NCI-H2227 (cell line): ENCODE measurements around the gene KIAA1614.

Experiments used
- DNase-seq: peaks from one replicate; lab custom pipeline; 2025; ENCODE audit not compliant: unreplicated experiment; lab: John Stamatoyannopoulos, UW

KIAA1614 gene

DNA sequence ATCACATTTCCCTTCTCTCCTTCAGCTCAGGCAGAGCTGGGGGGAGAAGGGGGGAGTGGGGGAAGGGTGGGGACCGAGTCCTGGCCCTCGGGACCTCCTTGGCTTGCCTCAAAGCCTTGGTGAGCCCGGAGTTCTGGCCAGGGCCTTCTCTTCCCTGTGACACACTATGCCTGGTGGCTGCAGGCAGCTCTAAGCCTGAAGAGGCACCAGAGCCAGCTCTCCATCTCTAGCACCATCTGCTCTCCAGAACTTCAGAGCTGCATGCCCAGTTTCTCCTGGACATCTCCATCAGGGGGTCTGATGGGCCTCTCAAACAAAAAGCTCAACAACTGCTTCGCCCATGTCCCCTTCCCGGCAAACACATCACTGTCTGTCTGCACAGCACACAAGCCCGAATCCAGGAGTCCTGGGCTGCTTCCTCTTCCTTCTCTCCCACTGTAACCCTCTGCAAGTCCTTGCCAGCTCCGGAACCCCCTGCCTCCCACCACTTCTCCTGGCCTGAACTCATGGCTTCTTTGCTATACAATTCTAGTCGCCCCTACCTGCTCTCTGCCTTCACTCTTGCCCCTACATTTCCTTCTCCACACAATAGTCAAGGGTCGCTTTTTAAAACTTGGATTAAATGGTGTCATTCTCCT, 26.5 kb downstream of the KIAA1614 start:
- DNase-seq: no peak

DNA sequence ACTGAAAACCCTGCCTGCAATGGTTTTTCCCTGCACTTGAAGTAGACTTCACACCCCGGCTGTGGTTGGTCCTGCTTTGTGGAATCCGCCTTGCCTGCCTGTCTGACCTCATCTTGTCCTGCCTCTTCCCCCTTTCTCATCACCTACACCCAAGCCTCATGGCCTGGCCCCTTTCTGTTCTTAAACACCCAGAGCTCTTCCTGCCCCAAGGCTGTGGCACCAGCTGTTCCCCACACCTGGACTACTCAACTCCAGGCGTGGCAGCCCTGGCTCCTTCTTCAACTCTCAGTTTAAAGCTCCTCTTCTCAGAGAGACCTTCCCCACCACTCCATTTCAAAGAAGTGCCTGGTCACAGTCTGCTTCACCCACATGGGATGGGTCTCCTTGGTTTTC, 27.0 kb downstream of the KIAA1614 start:
- DNase-seq: no peak

DNA sequence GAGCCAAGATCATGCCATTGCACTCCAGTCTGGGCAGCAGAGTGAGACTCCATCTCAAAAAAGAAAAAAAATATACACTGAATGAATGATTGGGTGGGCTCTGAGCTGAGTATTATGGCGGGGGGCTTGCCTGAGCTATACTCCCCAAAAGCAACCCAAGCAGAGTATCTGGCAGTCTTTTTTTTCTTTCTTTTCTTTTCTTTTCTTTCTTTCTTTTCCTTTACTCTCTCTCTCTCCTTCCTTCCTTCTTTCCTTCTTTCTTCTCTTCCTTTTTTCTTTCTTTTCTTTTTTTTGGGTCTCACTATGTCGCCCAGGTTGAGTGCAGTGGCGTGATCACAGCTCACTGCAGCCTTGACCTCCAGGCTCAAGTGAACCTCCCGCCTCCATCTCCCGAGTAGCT, 27.7 kb downstream of the KIAA1614 start:
- DNase-seq: no peak

DNA sequence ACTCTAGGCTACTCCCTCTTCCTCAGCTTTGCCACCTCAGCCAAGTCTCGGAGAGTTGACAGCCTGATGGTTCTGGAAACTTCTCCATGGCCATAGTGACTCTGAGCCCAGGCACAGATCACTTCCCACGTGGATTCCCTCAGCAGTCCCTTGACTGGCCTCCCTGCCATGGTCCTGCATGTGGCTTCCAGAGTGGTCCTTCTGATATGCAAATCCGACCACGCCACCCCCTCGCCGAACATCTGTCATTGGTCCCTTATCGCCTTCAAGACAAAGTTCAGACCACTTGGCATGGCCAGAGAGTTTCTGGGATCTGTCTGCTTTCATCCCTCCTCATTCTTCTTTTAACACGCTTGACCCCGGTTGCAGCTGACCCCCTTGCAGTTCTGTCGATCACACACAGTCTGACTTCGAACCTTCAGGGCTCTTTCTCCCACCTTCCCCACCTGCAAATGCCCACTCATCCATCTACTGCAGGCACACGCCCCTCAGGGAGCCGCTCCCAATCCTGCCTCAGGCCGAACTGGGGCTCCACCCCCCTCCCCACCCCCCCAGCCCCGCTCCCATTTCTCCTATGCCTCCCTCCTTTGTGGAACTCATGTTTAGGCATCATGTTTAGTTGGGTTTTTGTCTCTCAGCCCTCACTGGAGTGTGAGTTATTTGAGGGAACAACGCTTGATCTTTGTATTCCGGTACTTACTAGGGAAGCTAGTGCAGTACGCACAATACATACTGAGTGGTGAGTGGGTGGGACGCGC, 29.0 kb downstream of the KIAA1614 start:
- no peak for DNase-seq

DNA sequence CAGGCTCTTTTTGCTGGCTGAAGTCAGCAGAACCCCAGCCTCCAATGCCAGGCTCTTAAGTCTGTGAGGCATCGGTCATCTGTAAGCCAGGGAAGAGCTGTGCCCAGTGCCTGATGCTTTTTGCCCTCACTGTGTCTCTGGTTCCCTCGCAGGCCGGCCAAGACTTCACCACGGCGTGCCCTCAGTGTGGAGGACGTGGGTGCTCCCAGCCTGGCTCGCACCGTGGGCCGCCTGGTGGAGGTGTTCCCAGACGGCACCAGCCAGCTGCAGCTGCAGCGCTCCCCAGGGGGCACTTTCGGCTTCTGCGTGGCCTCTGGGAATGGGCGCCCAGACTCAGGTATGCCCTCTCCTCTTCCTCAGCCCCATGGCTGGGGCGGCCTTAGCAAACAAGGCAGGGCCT, 32.5 kb downstream of the KIAA1614 start:
- DNase-seq: no peak

DNA sequence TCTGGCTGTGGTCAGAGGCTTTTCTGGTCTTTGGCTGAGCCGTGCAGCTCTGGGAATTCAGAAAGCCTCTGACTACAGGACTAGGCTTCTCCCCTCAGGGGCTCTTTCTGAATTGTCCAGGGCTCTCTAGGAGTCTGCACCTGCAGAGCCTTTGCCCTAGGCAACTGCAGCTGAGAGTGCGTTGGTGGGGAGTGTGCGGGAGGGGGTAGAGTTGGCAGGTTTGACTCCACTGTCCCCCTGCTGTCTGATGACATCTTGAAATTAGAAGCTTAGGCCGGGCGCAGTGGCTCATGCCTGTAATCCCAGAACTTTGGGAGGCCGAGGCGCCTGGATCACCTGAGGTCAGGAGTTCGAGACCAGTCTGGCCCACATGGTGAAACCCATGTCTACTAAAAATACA, 32.9 kb downstream of the KIAA1614 start:
- no peak for DNase-seq

DNA sequence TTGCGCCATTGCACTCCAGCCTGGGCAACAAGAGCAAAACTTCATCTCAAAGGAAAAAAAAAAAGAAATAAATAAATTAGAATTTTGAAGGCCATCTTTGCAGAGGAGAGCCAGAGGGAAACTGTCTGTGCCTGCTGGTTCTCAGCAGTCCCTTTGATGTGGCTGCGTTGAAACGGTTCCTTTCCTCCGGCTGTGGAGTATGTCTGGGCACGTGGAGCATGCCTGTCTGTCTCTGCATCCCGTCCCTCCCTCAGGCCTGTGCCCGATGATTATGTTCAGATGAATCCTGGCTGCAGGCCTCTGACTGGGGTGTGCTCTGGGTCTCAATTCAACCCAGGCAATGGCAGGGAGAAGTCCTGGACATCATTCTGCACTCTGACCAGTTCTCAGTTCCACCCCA, 33.4 kb downstream of the KIAA1614 start:
- no peak for DNase-seq

DNA sequence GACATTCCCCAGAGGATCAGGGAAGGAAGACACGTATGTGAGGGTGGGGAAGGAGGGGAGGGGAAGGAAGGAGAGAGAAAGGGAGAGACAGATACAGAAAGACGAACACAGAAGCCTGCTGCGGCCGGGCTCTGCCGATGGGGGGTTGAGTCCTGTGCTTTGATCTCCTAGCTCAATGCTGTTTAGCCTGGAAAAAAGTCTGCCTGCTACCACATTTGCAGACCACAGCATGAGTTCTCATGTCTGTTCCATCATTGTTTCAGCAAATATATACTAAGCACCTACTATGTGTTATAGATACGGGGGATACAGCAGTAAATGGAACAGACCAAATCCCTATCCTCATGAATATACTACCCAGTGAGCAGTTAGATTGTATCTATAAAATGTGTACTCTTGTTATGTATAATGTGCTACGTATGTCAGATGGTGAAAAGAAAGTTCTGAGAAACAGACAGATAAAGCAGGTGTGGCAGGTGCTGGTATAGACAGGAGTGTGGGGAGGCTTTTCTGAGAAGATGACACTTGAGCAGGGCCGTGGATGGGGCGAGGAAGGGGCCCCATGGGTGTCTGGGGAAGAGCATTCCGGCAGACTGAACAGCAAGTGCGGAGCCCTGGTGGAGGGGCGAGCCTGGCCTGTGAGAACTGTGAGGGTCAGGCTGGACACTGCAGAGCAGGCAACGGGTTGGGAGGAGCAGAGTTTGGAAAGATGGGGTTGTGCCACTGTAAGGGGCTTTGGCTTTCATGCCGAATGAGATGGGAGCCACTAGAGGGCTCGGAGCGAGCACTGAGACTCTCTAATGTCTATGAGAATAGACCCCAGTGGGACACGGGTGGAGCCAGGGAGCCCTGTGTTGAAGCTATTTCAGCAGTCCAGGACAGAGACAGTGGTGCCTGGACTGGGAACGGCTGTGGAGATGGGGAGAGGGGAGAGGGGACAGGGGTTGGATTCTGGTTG, 34.1 kb downstream of the KIAA1614 start:
- DNase-seq: no peak

DNA sequence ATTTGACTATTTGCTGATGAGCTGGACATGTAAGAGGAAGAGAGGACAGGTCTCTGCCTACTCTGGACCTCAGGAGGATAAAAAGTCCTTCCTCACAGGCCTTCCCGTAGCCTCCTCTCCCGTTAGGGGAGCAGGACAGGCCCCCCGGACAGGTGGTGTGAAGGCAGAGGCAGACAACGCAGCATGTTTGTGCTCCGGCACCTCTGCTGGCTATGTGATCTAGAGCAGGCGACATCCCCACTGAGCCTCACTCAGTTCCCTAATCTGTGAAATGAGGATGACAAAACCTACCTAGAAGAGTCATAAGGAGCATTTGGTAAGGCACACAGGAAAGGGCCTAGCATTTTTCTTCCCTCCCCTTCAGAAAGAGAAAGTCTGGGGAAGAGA, 34.8 kb downstream of the KIAA1614 start:
- DNase-seq: no peak

DNA sequence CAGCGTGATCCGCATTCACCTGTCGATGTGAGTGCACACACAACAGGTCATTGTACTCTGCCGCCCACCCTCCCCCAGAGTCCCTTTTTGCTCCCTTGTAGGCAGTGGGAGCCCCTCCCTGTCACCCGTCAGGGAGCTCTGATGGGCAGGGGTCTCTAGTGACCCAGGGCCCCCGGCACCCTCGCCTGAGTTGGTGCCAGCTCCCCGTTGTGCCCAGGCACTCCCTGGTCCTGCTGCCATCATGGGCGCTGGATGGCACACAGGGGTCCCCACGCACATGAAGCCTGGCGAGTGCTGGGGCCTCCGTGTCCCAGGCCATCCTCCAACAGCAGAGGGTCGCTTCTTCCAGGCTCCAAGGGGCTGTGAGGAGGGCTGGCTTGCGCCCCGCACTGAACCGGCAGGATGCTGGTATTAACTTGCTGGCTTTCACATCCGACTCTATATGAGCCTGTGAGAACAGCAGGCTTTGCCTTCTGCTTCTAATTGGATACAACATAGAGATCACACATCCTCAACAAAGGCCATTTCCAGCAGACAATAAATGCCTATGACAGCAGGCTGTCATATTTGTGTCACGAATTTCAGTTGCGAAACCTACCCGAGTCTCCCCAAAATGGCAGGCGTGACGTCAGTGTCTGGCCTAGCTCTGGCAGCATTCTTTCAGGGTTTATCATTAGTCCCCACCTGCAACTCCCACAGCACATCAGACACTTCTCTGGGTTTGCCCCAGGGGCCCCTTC, 35.4 kb downstream of the KIAA1614 start:
- DNase-seq: no peak

DNA sequence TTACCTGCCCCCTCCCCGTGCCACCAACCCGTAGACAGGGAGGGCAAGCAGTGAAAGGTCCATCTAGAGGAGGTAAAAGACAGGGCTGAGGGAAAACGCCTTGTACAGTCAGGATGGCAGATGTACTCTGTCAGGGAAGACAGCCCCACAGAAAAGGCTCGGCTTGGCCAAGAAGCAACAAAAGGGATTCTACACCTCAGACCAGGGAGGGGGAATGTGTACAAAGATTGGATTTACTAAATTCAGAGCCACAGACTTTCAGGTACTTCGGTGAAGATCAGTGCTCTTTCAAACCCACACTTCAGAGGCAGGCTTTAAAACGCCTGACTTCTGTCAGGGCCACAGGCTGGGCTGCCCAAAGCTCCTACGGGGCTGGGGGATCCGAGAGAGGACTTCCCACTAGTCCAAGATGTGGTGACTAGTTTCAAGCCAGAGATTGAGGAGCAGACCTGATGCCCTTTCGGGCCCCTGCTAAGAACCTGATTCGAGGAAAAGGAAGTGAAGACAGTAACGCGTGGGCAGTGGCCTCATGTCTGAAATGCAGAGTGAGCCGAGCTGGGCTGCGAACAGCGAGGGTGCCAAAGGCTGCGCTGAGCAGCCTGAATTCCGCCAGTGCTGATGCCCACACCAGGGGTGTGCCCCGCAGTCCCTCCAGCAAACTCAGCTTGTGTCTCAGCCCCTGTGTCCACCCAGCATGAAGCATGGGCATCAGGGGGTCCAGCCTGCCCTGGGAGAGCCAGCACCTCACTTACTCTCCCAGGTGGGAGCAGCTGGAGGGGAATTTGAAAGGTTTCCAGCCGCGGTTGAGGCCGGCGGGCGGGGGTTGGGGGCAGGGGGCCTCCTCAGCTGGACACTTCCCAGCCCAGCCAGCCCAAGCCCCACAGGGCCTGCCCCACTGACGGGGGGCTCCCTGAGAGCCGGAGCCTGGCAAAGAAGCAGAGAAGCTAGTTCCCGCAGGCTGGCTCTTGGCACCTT, 36.2 kb downstream of the KIAA1614 start:
- DNase-seq: no peak

DNA sequence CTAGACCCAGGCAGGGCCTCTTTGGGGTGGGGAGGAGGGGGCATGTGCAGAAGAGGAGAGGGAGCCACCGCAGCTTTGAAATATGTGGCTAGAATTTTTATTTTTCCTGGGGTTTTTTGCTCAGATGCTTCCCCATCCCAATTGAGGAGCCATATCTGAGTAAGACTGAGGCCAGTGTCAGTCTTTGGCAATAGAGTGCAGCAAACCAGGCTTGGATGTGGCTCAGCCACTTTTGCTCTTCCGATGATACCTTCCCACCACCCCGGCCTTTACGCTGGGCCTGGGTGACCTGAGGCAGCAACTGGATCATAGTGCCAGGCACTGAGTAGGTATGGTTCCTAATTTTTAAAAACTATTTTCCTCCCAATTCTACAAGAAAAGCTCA, 36.9 kb downstream of the KIAA1614 start:
- no peak for DNase-seq

DNA sequence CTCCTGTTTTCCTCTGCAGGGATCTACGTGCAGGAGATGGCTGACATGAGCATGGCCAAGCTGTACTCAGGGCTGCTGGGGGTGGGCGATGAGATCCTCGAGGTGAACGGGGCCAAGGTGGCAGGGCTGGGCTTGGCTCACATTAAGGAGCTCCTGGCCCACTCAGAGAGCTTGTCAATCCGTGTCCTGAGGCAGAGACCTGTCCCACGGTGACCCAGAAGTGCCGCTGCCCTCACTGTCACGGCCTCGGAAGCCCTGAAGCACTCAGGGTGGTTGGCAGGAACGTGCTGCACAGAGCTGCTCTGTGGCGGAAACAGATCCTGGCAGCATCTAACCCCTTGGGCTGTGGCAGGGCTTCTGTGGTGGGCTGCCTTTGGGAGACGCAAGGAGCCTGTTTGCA, 37.6 kb downstream of the KIAA1614 start:
- no peak for DNase-seq

DNA sequence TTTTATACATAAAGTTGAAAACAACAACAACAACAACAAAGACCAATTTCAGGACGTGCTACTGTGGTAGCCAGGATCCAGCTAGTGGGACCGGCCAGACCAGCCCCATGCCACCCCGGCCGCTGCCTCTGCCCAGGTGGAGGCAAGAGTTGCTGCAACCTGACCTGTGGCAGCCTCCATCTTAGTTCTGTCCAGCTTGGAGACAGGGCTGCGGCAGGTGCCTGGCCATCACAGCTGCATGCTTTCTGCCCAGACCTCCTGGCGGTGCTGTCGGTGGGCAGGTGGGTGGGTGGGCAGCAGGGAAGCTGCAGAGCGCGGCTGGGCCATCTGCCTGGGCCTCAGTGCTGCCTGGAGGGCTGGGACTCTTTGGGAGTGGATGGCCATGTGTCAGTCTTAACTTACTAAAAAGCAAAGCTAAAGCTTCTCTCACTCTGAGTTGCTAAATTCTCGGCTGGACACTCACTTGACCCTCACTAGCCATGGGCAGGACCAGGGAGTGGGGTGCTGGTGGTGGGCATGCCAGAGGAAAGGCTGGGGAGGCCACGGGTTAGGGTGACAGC, 38.6 kb downstream of the KIAA1614 start:
- no peak for DNase-seq

DNA sequence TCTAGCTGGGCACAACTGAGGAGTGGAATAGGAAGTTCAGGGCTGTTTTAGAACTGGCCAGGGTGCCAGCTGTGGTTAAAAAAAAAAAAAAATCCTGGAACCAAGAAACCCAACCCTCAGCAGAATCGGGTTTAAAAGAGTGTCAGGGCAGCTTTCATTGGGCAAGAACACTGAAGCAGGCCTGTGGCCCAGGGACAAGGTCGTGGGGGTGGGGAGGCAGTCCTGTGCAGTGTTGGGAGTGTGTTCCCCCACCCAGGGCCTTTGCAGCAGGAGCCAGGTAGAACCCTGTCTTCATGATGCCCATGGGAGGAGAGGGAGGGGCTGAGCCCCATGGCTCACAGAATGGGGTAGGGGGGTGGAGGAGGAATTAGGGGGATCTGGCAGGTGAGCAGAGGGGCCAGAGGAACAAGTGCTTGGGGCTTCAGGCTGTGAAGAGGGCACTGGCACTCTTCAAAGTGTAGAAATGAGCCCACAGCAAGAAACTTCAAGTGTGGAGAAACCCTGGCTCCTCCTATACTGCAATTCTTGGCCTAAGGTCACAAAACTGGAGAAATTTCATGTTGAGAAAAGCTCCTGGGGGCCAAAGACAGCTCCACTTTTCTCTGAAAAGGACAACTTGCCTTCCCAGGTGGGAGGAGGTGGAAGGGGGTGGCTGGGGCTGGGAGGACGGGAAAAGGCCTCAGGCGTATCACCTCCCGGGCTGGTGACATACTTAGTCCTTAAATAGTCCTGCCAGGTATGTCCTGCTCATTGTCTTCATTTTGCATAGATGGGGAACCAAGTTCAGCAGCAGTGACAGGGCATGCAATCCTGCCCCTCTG, 39.3 kb downstream of the KIAA1614 start:
- no peak for DNase-seq

DNA sequence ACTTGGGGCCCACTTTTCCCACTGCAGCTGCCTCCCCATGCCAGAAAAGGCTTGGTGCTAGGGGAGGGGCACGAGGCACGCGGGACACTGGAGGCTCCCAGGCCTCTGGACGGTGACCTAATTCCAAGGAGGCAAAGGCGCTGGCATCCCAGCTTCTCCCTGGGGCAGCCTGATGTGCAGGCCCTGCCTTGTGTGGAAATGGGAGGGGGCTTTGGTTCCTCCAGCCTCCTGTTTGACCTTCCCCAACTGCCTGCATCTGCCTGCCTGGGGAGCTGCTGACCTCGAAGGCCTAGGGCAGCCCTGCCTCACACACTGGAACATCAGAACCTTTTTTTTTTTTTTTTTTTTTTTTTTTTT, 39.9 kb downstream of the KIAA1614 start:
- DNase-seq: no peak

DNA sequence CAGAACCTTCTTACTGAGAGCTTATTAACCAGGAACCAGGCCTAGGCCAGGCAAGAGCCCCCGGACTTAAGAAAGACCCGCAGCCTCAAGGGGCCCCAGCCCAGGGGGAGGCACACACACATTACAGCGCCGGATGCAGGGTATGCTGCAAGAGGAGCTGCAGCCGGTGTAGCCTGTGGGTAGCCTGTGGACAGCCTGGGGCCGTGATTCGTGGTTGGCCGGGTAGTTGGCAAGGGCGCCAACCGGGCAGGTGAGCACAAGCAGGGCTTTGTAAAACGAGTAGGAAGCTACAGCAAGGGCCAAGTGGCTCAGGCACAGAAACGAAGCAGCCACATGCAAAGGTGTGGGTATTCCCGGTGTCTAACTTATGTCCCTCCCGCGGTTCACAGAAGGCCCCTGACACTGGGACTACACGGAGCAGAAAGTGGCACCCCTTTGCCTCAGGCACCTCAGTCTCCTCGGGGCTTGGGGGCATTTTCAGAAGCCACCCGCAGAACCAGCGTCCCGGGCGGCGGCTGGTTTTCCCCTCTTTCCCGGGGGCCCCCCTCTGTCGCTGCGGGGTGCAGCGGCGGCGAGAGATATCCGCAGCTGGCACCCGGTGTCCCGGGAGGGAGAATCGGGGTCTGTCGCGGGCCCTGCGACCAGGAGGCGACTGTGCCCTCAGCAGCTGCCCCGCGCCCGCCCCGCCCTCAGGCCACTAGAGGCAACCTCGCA, 40.8 kb downstream of the KIAA1614 start:
- DNase-seq: no peak
